ENCODE data around the gene CHGA.

- TF ChIP-seq ZNF384 (IDR thresholded peaks at IDR 0.05): no peak
- no peak for TF ChIP-seq L3MBTL2 (conservative IDR thresholded peaks at IDR 0.05)
- no peak for TF ChIP-seq BHLHE40 (IDR thresholded peaks at IDR 0.05; ENCODE audit: borderline replicate concordance)
- no peak for TF ChIP-seq ARNT (IDR thresholded peaks at IDR 0.05)
- TF ChIP-seq SP1 (IDR thresholded peaks at IDR 0.05): no peak
- TF ChIP-seq FOXM1 (IDR thresholded peaks at IDR 0.05; ENCODE audit: borderline replicate concordance): no peak
- TF ChIP-seq TARDBP (IDR thresholded peaks at IDR 0.05): no peak
- no peak for TF ChIP-seq FOXK2 (IDR thresholded peaks at IDR 0.05)
- TF ChIP-seq NFRKB (IDR thresholded peaks at IDR 0.05): no peak
- TF ChIP-seq LEF1 (IDR thresholded peaks at IDR 0.05; ENCODE audit: borderline replicate concordance): no peak
- TF ChIP-seq SUZ12 (IDR thresholded peaks at IDR 0.05): no peak
- TF ChIP-seq ELF4 (IDR thresholded peaks at IDR 0.05): no peak
These were observed 24.0 kb downstream of the CHGA start for GRCh38 chr14:92946847-92947545.

Measured in HEK293T (cell line).